PC-9 (cell line): Measurements from ENCODE around the gene KLRF1. TPM values are rescaled to one million over a fixed set of nuclear protein-coding genes. Genes with fewer than 3 reads are reported as not detected.
A peak's percentile ranks its signal among the peaks of the same experiment; 100 is the strongest.

Experiments used
- BruUV-seq: library from RNA; stranded (reverse); fragments of 400-500 nt; replicated peaks from 2 replicates; lab custom pipeline; 2021; lab: Mats Ljungman, UMichigan
- CTCF ChIA-PET: fragments of 300-600 bp; sonication (Branson Sonifier 250); formaldehyde crosslinking; loops from one replicate; lab custom pipeline; 2022; ENCODE audit warnings: antibody characterized with exemption; lab: Charles Lee
- POLR2A ChIA-PET: fragments of 300-600 bp; sonication (Branson Sonifier 250); formaldehyde crosslinking; loops from one replicate; lab custom pipeline; 2022; ENCODE audit warnings: antibody characterized with exemption; ENCODE audit not compliant: unreplicated experiment; lab: Charles Lee
- DNase-seq, 2 experiments: peaks; one replicate each; pipeline versions ENCODE4 v3.0.0 to v3.0.0-alpha.2; 2015 to 2022; ENCODE audit warnings: mixed read lengths in 1 of 2
- H2AFZ ChIP-seq: fragments of 200-600 bp; sonication (generic); 2 replicates; pipeline ENCODE4 v1.8.1; 2017; ENCODE audit warnings: antibody characterized with exemption
- H3F3A ChIP-seq: fragments of 200-600 bp; sonication (generic); 2 replicates; pipeline ENCODE4 v1.8.1; 2017; ENCODE audit warnings: antibody characterized with exemption, mild to moderate bottlenecking, low read depth; ENCODE audit not compliant: insufficient read depth
- H3K27ac ChIP-seq: fragments of 200-600 bp; sonication (generic); 2 replicates; pipeline ENCODE4 v1.6.1; 2016; ENCODE audit warnings: mixed run types
- H3K27me3 ChIP-seq: fragments of 200-600 bp; sonication (generic); 2 replicates; pipeline ENCODE4 v1.6.1; 2016; ENCODE audit warnings: low read depth, mixed run types; ENCODE audit not compliant: insufficient read depth
- H3K36me3 ChIP-seq: fragments of 200-600 bp; sonication (generic); 2 replicates; pipeline ENCODE4 v1.6.1; 2016; ENCODE audit warnings: low read depth, mixed run types
- H3K4me1 ChIP-seq: fragments of 200-600 bp; sonication (generic); replicated peaks from 2 replicates; pipeline ENCODE4 v1.6.1; 2016; ENCODE audit warnings: mixed run types; ENCODE audit not compliant: insufficient read depth
- H3K4me2 ChIP-seq: fragments of 200-600 bp; sonication (generic); 2 replicates; pipeline ENCODE4 v1.6.1; 2017; ENCODE audit warnings: mixed run types
- H3K4me3 ChIP-seq: fragments of 200-600 bp; sonication (generic); 2 replicates; pipeline ENCODE4 v1.6.1; 2016; ENCODE audit warnings: mixed run types
- H3K79me2 ChIP-seq: fragments of 200-600 bp; sonication (generic); 2 replicates; pipeline ENCODE4 v1.6.1; 2017; ENCODE audit warnings: low read depth, mixed run types
- H3K9me2 ChIP-seq: fragments of 200-600 bp; sonication (generic); 2 replicates; pipeline ENCODE4 v1.8.1; 2017; ENCODE audit warnings: mild to moderate bottlenecking; ENCODE audit not compliant: insufficient read depth
- H3K9me3 ChIP-seq: fragments of 200-600 bp; sonication (generic); 2 replicates; pipeline ENCODE4 v1.8.1; 2016; ENCODE audit warnings: low read depth; ENCODE audit not compliant: insufficient read depth
- H4K20me1 ChIP-seq: fragments of 200-600 bp; sonication (generic); 2 replicates; pipeline ENCODE4 v1.8.1; 2017; ENCODE audit not compliant: insufficient read depth
- EZH2 ChIP-seq: fragments of 200-600 bp; sonication (generic); IDR thresholded peaks from 2 replicates; pipeline ENCODE4 v1.8.0; 2017; ENCODE audit warnings: antibody characterized with exemption, low read depth
- intact Hi-C: fragments of 100-400 bp; cut with micrococcal nuclease; formaldehyde crosslinking; loops from one replicate; pipeline ENCODE4 v1.10.0; 2022; ENCODE audit not compliant: unreplicated experiment
- total RNA-seq: library from RNA; stranded (reverse); gene quantifications from 2 replicates; pipeline ENCODE4 v1.2.3, GENCODE V29; 2021
- TF ChIP-seq, protein P1 (sequence below): fragments of 200-600 bp; sonication (generic); conservative IDR thresholded peaks from 2 replicates; pipeline ENCODE4 v1.6.1; 2017; ENCODE audit warnings: mixed run types, antibody characterized with exemption, mild to moderate bottlenecking, moderate library complexity

The KLRF1 gene
- total RNA-seq, 1 experiment from 2014 or later: not detected

GRCh38 chr12:9813821-9814798 is 13.2 kb upstream of the KLRF1 start:
- Histone ChIP-seq H3K4me3 (0 out of 2 replicates have a peak overlapping the region, but pooled peaks have one; percentile 33), H3K27me3 (no peaks in the 10 kb centered on the region), H3K9me3 (no peaks in the 10 kb centered on the region), H4K20me1 (no peaks in the 10 kb centered on the region), H3F3A (no peaks in the 10 kb centered on the region), H3K4me1 (no peaks in the 10 kb centered on the region), H3K36me3 (no peaks in the 10 kb centered on the region), H3K4me2 (peak overlapping the region; percentile 69), H3K79me2 (no peaks in the 10 kb centered on the region), H3K27ac (no peak overlapping the region), H3K9me2 (0 out of 2 replicates have a peak, but pooled peaks cover 7% of the 10 kb centered on the region), H2AFZ (peak overlapping the region; percentile 70; the same call in 1 of the 2 replicates)
- TF ChIP-seq, protein P1, sequence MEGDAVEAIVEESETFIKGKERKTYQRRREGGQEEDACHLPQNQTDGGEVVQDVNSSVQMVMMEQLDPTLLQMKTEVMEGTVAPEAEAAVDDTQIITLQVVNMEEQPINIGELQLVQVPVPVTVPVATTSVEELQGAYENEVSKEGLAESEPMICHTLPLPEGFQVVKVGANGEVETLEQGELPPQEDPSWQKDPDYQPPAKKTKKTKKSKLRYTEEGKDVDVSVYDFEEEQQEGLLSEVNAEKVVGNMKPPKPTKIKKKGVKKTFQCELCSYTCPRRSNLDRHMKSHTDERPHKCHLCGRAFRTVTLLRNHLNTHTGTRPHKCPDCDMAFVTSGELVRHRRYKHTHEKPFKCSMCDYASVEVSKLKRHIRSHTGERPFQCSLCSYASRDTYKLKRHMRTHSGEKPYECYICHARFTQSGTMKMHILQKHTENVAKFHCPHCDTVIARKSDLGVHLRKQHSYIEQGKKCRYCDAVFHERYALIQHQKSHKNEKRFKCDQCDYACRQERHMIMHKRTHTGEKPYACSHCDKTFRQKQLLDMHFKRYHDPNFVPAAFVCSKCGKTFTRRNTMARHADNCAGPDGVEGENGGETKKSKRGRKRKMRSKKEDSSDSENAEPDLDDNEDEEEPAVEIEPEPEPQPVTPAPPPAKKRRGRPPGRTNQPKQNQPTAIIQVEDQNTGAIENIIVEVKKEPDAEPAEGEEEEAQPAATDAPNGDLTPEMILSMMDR: peak; percentile 83
- no peak for TF ChIP-seq EZH2
- peak; percentile 35 to 83 for DNase-seq
- intact Hi-C loops: loop anchor here (1.0 to 5.0 kb wide), 4 partner anchors 63 to 326 kb away; partner anchors contain the start of gene CLEC12B
- no TSS peak for BruUV-seq
- POLR2A ChIA-PET: interaction anchor here (0.5 kb wide), 1 partner anchor 326 kb away, joined by 4 read pairs; no protein-coding TSS in a partner anchor
- CTCF ChIA-PET: interaction anchor here (0.6 to 2.0 kb wide), 8 partner anchors 8 to 325 kb away, joined by 3 to 7 read pairs (median 4); no protein-coding TSS in a partner anchor

DNA sequence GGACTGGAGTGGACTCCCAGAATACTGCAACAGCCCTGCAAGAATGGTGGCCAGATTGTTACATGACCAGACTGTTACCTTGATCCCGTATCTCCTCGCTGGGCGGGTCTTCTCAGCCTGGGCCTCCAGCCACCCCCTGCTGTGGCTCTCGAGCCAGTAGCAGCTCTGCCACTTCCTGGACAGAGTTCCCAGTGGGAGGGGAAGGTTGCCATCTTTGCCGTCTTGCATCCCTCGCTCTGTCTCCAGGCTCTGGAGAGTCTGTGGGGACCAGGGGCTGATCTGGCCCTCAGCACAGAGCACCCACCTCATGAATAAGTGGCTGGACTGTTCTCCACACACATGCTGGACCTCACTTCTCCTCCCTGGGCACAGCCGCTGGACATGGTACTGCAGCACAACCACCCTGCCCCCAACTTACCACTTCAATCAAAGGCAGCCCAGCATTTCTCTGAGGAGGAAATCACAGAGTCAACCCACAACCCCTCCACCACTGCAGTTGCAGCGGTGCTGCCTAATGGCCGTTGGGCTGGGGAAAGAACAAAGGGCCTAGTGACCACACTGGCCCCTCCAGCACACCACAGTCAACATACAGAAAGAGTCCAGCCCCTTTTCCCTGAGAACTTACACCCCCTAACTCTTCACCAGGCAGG is 6.9 kb upstream of the KLRF1 start:
- Histone ChIP-seq H4K20me1 (no peaks in the 10 kb centered on the region), H2AFZ (no peak overlapping the region), H3K27ac (no peak overlapping the region), H3F3A (no peaks in the 10 kb centered on the region), H3K9me3 (no peaks in the 10 kb centered on the region), H3K4me1 (no peaks in the 10 kb centered on the region), H3K9me2 (0 out of 2 replicates have a peak, but pooled peaks cover 6% of the 10 kb centered on the region), H3K79me2 (no peaks in the 10 kb centered on the region), H3K4me2 (no peak overlapping the region), H3K4me3 (no peak overlapping the region), H3K27me3 (no peaks in the 10 kb centered on the region), H3K36me3 (no peaks in the 10 kb centered on the region)
- TF ChIP-seq EZH2: no peak
- TF ChIP-seq, protein P1: no peak
- CTCF ChIA-PET: no interaction called here
- no TSS peak for BruUV-seq
- DNase-seq: peak in 1 of 2 experiments; percentile 6
- intact Hi-C loops: no loop called here
- POLR2A ChIA-PET: interaction anchor here (0.6 kb wide), 1 partner anchor 54 kb away, joined by 6 read pairs; no protein-coding TSS in a partner anchor

- no peaks in the 10 kb centered on the region for H3F3A ChIP-seq
- no peaks in the 10 kb centered on the region for H3K9me2 ChIP-seq
- no peak overlapping the region for H3K4me2 ChIP-seq
- intact Hi-C loops: no loop called here
- ChIA-PET CTCF (interaction anchor here (0.6 kb wide), 1 partner anchor 307 kb away, joined by 8 read pairs; no protein-coding TSS in a partner anchor), POLR2A (no interaction called here)
- TF ChIP-seq EZH2: no peak
- TF ChIP-seq, protein P1: no peak
- no peaks in the 10 kb centered on the region for H3K4me1 ChIP-seq
- no peaks in the 10 kb centered on the region for H3K79me2 ChIP-seq
- no peak overlapping the region for H2AFZ ChIP-seq
- H4K20me1 ChIP-seq: no peaks in the 10 kb centered on the region
- DNase-seq: no peak
- H3K9me3 ChIP-seq: no peaks in the 10 kb centered on the region
- no peak overlapping the region for H3K4me3 ChIP-seq
- H3K27ac ChIP-seq: no peak overlapping the region
- no TSS peak for BruUV-seq
- no peaks in the 10 kb centered on the region for H3K36me3 ChIP-seq
- no peaks in the 10 kb centered on the region for H3K27me3 ChIP-seq
Observed at GRCh38 chr12:9829483-9829882, 2.2 kb downstream of the KLRF1 start.
